ENCODE data around the gene ZBED4.

GRCh38 chr22:49879871-49880270, 26.2 kb downstream of the ZBED4 start:
- TF ChIP-seq POLR2A (IDR thresholded peaks at IDR 0.05) = no peak
- no peak for TF ChIP-seq CTCF (IDR thresholded peaks at IDR 0.05)
- TF ChIP-seq EP300 (IDR thresholded peaks at IDR 0.05) = no peak
